D721Med (cell line): ENCODE results near the gene EFNA5.

Experiments used
- DNase-seq: peaks from one replicate; pipeline ENCODE4 v3.0.0; 2011; ENCODE audit warnings: low spot score; ENCODE audit not compliant: insufficient read length
- FAIRE-seq: peaks from 2 replicates; lab custom pipeline; 2011; peaks lifted over from hg19 to GRCh38; lab: Jason Lieb, UNC
- TF ChIP-seq, protein P1 (sequence below): IDR thresholded peaks from 2 replicates; pipeline ENCODE4 v1.5.1; 2012; ENCODE audit warnings: mild to moderate bottlenecking, control low read depth; ENCODE audit not compliant: insufficient read depth; ENCODE audit errors: missing control alignments

EFNA5 gene

DNA sequence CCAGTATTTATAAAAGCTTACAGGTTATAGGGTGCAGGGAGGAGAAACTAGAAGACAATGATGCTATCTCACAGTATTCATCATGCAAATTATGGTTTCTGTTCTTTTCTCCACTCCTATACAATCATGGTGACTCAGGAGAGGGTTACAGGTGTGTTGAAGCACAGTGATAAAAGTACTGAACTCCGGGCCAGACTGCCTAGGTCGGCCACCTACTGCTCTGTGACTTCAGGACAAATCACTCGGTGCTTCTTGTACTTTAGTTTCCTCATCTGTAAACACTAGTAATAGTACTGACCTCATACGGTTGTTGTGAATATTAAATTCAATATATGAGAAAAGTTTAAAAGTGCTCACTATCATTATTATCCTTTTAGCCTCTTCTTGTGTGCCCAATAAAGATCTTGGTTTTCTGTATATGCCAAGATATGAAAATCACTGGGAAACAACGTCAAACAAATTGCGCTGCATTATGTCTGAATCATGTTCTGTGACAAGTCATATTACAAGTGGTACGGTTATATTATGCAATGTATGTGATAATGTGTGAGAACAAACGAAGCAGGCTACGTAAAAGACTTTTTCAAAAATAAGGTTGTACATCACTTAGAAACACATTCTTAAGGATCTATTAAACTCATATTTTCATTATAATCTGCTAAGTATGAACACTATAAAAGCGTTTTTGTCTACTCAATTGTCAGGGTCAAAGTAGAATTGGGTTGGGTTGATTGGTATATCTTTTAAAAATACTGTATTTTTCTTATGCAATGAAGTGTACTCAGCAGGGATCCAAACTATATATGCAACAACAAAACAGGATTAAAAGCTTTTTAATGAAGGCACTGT is 153.3 kb downstream of the EFNA5 start:
- TF ChIP-seq, protein P1, sequence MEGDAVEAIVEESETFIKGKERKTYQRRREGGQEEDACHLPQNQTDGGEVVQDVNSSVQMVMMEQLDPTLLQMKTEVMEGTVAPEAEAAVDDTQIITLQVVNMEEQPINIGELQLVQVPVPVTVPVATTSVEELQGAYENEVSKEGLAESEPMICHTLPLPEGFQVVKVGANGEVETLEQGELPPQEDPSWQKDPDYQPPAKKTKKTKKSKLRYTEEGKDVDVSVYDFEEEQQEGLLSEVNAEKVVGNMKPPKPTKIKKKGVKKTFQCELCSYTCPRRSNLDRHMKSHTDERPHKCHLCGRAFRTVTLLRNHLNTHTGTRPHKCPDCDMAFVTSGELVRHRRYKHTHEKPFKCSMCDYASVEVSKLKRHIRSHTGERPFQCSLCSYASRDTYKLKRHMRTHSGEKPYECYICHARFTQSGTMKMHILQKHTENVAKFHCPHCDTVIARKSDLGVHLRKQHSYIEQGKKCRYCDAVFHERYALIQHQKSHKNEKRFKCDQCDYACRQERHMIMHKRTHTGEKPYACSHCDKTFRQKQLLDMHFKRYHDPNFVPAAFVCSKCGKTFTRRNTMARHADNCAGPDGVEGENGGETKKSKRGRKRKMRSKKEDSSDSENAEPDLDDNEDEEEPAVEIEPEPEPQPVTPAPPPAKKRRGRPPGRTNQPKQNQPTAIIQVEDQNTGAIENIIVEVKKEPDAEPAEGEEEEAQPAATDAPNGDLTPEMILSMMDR = no peak
- FAIRE-seq (no peak), DNase-seq (no peak)

DNA sequence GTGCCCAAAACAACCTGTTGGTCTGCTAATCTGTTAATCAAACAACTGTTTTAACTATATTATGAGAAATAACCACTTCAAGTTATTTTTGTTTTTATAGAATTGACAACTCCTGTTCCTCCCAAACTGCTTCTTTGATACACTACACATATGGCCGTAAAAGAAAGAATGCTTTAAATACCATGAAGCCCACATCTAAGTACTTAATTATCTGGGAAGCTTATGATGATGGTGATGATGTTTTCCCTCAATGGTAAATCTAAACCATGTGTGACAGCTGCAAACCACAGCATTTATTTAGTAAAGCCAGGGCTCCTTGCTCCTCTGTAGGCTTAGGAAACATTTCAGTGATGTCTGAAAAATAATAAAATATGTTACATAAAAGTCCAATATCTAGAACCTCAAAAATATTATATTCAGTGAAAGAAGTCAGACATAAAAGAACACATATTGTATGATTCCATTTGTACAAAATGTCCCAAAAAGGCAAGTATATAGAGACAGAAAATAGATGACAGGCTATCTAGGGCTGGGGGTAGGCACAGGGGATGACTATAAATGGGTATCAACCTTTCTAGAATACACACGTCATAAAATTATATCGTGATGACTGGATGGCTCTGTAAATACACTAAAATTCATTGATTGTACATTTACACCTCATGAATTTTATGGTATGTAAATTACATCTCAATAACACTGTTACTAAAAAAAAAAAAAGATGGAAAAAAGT is 154.1 kb downstream of the EFNA5 start:
- FAIRE-seq = no peak
- TF ChIP-seq, protein P1 = no peak
- DNase-seq = no peak

DNA sequence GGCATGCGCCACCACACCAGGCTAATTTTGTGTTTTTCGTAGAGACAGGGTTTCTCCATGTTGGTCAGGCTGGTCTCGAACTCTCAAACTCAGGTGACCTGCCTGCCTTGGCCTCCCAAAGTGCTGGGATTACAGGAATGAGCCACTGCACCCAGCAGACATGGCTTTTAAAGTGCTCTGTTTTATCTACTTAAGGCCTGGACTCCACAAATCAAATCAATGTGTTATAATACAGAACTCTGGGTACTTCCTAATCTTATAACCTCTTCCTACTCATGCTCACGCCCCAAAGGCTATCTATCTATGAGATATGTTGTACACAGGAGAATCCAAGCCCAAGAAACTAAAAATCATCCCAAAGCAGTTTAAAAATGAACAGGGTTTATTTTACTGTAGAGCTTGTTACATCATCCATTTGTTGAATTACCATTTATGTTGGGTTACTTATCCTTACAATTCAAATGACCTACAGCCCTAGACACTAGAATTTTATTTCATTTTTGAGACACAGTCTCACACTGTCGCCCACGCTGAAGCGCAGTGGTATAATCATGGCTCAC is 155.1 kb downstream of the EFNA5 start:
- TF ChIP-seq, protein P1 = no peak
- FAIRE-seq (no peak), DNase-seq (no peak)

DNA sequence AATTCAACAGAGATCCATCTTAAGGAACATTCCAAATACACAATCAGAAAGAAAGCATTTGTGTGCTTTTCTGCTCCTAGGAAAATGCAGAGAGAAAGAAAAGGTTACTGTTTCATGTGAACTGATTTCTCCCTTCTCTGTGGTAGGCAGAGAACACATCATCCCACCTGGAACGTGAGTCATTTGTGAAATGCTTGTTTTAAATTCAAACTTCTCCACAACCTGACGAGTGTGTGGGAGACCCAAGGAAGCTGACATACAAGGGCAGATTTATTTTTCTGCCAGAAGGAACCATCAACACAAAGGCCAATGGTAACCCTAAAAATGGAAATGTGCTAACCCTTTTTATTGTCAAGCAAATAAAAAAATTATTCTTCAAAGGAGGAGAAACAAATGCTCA is 156.4 kb downstream of the EFNA5 start:
- FAIRE-seq = no peak
- TF ChIP-seq, protein P1 = no peak
- DNase-seq = no peak

DNA sequence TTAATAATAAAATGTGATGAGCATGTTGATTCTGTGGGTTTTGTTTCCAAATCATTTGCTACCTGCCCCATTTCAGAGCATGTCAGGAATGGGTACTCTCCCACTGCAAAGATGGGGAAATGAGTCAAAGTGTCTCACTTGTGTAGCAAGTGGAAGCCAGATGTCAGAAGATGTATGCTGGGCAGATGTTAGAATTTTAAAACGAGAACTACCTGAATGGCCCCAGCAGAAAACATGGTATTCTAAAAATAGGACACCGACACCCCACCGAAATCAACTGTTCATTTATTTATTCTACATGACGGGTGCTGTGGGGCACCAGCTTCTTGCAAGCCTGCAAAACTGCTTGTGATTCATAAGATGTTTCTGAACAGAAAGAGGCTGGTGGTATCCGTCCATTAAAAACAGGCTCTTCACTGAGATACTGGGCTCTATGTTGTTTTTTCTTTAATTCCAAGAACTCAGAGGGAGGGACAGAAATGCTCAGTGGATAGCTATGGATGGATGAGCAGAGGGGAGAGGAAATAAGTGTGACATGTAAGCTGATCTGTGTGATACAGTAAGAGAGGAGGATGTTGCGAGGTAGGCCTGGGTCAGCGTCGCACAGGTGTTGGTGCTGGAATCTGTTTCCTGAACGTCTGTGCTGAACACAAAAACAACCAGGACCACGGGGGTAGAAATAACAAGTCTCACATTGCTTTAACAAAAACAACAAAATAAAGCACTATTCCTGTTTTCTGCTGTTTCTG is 157.2 kb downstream of the EFNA5 start:
- TF ChIP-seq, protein P1 = no peak
- FAIRE-seq = no peak
- DNase-seq = no peak

DNA sequence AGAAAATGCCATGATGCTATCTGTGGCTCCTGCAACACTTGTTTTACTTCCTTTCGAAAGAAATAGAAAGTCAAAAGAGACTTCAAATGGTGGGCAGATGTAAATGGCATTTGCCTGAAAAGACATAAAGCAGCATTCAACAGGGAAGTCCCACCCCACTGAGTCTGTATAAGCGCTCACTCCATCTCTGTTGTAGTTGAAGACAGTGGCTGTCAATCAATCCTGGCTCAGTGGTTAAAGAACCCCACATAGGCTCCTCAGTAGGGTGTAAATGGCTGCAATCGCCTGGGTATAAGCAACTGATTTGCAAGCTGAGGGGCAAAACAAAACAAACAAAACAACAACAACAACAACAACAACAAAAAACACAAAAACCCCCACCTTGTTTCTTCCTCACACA is 158.7 kb downstream of the EFNA5 start:
- TF ChIP-seq, protein P1 = no peak
- no peak for FAIRE-seq

More for the DNA sequence above, 158.7 kb downstream of the EFNA5 start:
- DNase-seq = no peak
